ENCODE data around the gene ZNF326.

DNA sequence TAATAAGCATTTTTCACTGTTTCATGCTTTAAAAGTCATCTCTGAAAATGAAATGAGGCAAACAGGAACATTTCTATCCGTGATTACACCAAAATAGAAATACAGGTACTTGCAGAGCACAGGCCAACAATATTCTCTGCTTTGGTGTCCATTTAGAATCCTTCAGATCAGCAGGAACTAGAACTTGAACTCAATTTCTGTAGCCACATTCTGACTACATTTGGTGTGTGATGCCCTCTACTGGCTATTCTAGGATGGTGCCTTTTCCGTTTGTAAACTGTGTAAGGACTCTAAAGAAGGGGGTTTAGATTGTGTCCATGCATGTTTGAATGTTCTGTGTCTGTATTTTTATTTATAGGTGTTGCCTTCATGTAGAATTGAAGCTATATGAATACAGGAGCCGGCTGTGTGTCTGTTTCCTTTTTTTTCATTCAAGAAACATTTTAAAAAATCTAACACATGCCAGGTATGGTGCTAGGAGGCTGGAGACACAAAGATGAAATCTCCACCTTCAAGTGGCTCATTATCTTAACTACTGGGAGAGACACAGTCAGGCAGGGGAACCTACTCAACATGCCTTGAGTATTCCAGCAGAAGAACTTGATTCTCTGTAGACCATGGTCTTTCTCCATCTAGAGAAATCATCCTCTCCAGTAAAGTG lies 7.6 kb upstream of the ZNF326 start:
- no peak for TF ChIP-seq POLR2A (IDR thresholded peaks at IDR 0.05)
- TF ChIP-seq, protein P1, sequence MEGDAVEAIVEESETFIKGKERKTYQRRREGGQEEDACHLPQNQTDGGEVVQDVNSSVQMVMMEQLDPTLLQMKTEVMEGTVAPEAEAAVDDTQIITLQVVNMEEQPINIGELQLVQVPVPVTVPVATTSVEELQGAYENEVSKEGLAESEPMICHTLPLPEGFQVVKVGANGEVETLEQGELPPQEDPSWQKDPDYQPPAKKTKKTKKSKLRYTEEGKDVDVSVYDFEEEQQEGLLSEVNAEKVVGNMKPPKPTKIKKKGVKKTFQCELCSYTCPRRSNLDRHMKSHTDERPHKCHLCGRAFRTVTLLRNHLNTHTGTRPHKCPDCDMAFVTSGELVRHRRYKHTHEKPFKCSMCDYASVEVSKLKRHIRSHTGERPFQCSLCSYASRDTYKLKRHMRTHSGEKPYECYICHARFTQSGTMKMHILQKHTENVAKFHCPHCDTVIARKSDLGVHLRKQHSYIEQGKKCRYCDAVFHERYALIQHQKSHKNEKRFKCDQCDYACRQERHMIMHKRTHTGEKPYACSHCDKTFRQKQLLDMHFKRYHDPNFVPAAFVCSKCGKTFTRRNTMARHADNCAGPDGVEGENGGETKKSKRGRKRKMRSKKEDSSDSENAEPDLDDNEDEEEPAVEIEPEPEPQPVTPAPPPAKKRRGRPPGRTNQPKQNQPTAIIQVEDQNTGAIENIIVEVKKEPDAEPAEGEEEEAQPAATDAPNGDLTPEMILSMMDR (IDR thresholded peaks at IDR 0.05): peak; percentile 76 to 90 (median 84)

All from esophagus squamous epithelium (tissue), 4 donors.